Measurements from ENCODE around the gene ACP6.

Gene ACP6

DNA sequence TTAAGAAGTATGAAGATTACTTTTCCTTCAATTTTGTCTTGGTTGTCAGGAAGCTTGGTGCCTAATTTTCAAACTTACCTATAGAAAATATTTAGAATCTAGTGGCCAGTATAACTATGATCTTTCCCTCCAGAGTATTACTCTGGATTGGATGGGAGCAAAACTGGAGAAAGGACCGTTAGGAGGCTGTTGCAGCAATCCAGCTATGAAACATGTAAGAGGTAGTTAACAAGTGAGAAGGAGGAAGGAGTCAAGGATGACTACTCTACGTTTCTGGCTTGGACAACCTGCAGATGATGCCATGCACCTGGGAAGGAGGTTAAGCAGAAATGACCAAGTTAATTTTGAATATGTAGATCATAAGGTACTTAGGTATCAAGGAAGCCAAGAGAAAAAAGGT lies 3.5 kb upstream of the ACP6 start:
- Histone ChIP-seq H3K4me3 (no peak overlapping the region), H3K36me3 (replicated peaks) (no peaks in the 10 kb centered on the region), H3K27me3 (ENCODE audit: low read depth) (no peaks in the 10 kb centered on the region), H3K4me1 (peaks cover 2% of the 10 kb centered on the region), H3K9me3 (peaks cover 4% of the 10 kb centered on the region; the same call in 1 of the 2 replicates)
- no peak for DNase-seq (ENCODE audit: low spot score in 2 of 2)
- in situ Hi-C loops (cut with MboI; ENCODE audit: low sequenced_read_pairs) = no loop called here

DNA sequence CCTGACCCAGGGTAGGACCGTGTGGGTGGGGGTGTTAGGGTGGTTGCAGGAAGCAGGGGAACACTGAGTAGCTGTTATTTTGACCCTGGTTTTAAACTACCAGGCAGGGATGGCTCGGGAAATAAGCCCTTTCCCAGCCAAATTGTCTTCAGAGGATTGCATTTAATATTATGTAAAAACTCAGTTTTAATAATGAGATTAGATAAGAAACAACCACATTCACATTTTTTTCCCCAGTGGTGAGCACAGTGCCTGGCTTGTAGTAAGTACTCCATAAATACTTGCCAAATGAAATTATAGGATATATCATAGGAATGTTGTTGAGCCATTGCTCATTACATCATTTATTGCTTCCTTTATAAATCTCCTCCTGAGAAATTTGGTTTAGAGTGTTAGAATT lies 3.1 kb upstream of the ACP6 start:
- peaks cover 3% of the 10 kb centered on the region; the same call in 1 of the 2 replicates for H3K9me3 ChIP-seq
- no peaks in the 10 kb centered on the region for H3K36me3 ChIP-seq (replicated peaks)
- peaks cover 6% of the 10 kb centered on the region for H3K4me1 ChIP-seq
- no peaks in the 10 kb centered on the region for H3K27me3 ChIP-seq (ENCODE audit: low read depth)
- no peak for DNase-seq (ENCODE audit: low spot score in 2 of 2)
- no peak overlapping the region for H3K4me3 ChIP-seq
- in situ Hi-C loops (cut with MboI; ENCODE audit: low sequenced_read_pairs) = no loop called here

DNA sequence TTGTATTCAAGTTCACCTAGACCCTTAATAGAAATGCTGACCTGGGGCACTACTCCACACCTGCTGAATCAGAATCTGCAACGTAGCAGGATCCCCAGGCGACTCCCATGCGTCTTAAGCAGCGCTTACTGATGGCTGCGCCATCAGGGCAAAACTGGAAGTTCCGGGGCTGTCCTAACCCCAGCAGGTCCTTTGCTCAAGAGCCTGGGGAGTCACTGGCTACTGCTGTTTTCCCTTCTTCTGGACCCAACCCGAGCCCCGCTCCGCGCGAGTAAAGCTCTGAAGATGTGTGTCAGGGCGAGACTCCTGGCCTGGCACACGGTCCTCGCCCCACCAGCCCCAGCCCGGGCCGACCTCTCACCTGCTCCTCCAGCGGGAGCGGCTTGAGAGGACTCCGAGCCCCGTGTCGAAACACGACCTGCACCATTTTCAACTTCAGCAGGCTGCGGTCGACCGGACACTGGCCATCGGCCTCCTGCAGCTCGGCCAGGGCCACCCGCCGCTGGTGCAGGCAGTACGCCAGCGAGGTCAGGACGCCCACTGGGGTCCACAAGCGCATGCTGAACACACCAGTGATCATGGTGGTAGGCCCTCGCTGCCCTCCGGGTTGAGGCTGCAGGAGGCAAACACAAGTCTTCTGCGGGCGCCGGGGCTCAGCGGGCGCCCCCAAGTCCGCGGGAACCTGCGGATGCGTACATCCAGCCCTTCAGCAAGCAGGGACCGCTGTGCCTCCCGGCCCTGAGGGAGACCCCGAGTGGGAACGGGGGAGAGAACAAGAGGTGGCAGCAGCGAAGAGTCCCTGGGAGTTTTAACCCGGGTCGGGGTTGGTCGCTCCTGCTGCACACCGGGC lies 630 bp downstream of the ACP6 start:
- Histone ChIP-seq H3K9me3 (no peaks in the 10 kb centered on the region), H3K27me3 (ENCODE audit: low read depth) (no peaks in the 10 kb centered on the region), H3K36me3 (replicated peaks) (no peaks in the 10 kb centered on the region), H3K4me1 (peaks cover 7% of the 10 kb centered on the region), H3K4me3 (peak overlapping the region; percentile 48)
- DNase-seq (ENCODE audit: low spot score in 2 of 2) = peak; percentile 25 to 64
- in situ Hi-C loops (cut with MboI; ENCODE audit: low sequenced_read_pairs) = no loop called here

DNA sequence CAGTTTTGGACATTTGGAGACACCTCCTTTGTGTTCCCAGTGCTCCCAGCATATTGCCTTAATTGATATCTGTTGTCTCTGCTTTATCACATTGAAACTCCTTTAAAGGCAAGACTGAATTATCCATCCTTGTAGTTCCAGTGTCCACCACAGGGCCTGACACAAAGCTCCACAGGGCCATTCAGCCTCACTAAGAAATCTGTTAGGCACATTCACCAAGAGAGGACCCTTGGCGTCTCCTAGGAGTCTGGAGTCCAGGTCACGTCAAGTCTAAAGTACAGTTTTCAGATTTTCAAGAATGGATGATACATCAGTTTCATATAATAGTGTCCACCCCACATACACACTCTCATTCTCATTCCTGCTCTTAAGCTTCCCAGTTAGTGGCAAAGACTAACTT lies 4.8 kb downstream of the ACP6 start:
- peaks cover 8% of the 10 kb centered on the region; the same call in 1 of the 2 replicates for H3K9me3 ChIP-seq
- in situ Hi-C loops (cut with MboI; ENCODE audit: low sequenced_read_pairs) = no loop called here
- no peaks in the 10 kb centered on the region for H3K27me3 ChIP-seq (ENCODE audit: low read depth)
- H3K4me3 ChIP-seq = no peak overlapping the region
- no peaks in the 10 kb centered on the region for H3K36me3 ChIP-seq (replicated peaks)
- peaks cover 7% of the 10 kb centered on the region for H3K4me1 ChIP-seq
- peak in 1 of 2 experiments; percentile 12 for DNase-seq (ENCODE audit: low spot score in 2 of 2)

DNA sequence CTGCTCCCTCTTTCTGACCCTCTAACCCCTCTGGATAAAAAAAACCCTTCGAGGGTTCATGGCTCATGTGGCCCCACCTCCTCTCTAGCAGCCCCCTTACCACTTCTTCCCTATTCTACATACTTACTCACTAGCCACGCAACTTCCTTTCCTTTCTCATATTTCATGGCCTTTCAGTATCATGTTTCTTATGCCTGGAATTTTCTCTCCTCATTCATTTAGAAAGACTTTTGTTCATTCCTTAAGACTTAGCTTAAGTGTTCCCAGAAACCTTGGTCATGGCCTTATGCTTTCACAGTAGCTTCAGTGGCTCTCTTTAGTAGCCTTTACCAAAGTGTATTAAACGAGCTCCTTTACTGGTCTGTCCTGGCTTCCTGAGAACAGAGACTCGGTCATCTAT lies 6.1 kb downstream of the ACP6 start:
- in situ Hi-C loops (cut with MboI; ENCODE audit: low sequenced_read_pairs) = no loop called here

DNA sequence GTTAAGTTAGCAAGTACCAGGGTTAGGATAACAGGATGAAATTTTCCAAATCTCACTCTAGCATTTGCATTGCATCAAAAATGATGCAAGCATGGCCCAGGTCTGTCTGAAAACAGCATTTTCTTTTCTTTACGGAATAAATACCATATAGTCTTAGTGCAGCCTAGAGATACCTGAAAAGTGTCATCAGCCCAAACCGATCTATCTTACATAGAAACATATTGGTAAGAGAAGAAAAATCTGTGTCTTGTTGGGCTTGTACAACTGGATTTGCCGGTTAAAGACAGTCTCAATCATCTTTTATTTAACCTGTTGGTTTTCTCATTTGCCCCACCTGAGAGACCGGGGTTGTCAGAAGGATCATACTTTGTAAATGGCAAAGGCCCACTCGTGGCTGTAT lies 15.8 kb downstream of the ACP6 start:
- H3K4me1 ChIP-seq = no peaks in the 10 kb centered on the region
- H3K27me3 ChIP-seq (ENCODE audit: low read depth) = no peaks in the 10 kb centered on the region
- no peak overlapping the region for H3K4me3 ChIP-seq
- no peaks in the 10 kb centered on the region for H3K9me3 ChIP-seq
- in situ Hi-C loops (cut with MboI; ENCODE audit: low sequenced_read_pairs) = no loop called here
- no peak for DNase-seq (ENCODE audit: low spot score in 2 of 2)
- peaks cover 36% of the 10 kb centered on the region for H3K36me3 ChIP-seq (replicated peaks)

More for the DNA sequence above, 6.1 kb downstream of the ACP6 start:
- Histone ChIP-seq H3K4me3 (no peak overlapping the region), H3K27me3 (ENCODE audit: low read depth) (no peaks in the 10 kb centered on the region), H3K36me3 (replicated peaks) (no peaks in the 10 kb centered on the region), H3K9me3 (peaks cover 8% of the 10 kb centered on the region; the same call in 1 of the 2 replicates), H3K4me1 (peaks cover 7% of the 10 kb centered on the region)
- no peak for DNase-seq (ENCODE audit: low spot score in 2 of 2)

DNA sequence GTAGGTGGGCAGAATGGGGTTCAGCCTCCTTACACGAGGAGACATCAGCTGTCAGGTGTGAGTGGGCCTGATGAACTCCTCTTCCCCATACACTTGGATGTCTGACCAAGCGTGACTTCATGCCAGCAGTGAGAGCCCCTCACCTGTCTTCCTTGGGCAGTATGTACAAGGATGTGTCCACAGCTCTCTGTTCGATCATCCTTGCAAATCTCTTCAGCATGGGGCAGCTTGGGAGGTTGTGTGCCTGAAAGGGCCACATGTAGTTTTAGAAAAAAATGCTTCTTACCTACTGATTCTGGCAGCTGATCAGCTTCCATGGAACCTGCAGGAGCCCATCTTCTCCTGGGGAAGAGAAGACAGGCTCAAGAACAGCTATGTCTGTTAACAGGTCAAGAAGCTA lies 18.0 kb downstream of the ACP6 start:
- H3K9me3 ChIP-seq = no peaks in the 10 kb centered on the region
- peaks cover 35% of the 10 kb centered on the region for H3K36me3 ChIP-seq (replicated peaks)
- H3K4me3 ChIP-seq = no peak overlapping the region
- DNase-seq (ENCODE audit: low spot score in 2 of 2) = no peak
- no peaks in the 10 kb centered on the region for H3K4me1 ChIP-seq
- in situ Hi-C loops (cut with MboI; ENCODE audit: low sequenced_read_pairs) = no loop called here
- H3K27me3 ChIP-seq (ENCODE audit: low read depth) = no peaks in the 10 kb centered on the region

DNA sequence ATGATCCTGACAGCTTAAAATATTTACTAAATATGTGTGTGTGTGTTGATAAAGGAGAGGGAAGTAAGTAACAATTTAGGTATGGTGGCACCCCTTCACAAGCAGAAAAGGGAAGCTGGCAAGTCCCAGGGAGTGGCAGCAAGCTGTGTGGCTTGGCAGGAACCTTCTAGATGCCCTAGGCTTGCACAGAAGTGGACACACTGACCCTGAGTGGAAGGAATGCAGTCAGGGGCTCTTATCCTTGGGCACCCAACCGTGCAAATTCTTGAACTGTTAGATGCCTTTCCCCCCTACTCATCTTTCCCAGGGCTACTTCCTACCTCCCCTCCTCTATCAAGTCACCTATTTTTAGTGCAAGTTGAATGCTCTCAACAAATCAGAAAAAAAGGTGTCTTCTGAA lies 18.9 kb downstream of the ACP6 start:
- Histone ChIP-seq H3K9me3 (no peaks in the 10 kb centered on the region), H3K36me3 (replicated peaks) (peaks cover 35% of the 10 kb centered on the region), H3K27me3 (ENCODE audit: low read depth) (no peaks in the 10 kb centered on the region), H3K4me1 (no peaks in the 10 kb centered on the region), H3K4me3 (no peak overlapping the region)
- in situ Hi-C loops (cut with MboI; ENCODE audit: low sequenced_read_pairs) = no loop called here
- DNase-seq (ENCODE audit: low spot score in 2 of 2) = no peak

DNA sequence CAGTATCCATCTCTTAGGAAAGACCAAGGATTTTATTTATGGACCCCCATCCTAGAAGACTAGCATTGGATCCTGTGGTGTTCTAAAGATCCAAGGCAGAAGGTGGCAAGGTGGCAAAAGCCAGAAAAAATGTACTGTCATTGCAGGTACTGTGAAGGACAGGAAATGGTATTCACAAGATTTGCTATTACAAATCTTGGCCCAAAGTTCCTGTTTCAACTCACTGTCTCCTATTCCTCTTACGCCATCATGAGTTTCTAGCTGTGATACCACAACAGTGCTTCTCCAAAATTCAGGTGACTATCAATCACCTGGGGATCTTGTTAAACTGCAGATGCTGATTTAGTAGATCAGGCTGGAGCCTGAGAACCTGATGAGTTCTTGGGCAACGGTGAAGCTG lies 21.4 kb downstream of the ACP6 start:
- peaks cover 22% of the 10 kb centered on the region for H3K36me3 ChIP-seq (replicated peaks)
- in situ Hi-C loops (cut with MboI; ENCODE audit: low sequenced_read_pairs) = no loop called here
- H3K27me3 ChIP-seq (ENCODE audit: low read depth) = no peaks in the 10 kb centered on the region

DNA sequence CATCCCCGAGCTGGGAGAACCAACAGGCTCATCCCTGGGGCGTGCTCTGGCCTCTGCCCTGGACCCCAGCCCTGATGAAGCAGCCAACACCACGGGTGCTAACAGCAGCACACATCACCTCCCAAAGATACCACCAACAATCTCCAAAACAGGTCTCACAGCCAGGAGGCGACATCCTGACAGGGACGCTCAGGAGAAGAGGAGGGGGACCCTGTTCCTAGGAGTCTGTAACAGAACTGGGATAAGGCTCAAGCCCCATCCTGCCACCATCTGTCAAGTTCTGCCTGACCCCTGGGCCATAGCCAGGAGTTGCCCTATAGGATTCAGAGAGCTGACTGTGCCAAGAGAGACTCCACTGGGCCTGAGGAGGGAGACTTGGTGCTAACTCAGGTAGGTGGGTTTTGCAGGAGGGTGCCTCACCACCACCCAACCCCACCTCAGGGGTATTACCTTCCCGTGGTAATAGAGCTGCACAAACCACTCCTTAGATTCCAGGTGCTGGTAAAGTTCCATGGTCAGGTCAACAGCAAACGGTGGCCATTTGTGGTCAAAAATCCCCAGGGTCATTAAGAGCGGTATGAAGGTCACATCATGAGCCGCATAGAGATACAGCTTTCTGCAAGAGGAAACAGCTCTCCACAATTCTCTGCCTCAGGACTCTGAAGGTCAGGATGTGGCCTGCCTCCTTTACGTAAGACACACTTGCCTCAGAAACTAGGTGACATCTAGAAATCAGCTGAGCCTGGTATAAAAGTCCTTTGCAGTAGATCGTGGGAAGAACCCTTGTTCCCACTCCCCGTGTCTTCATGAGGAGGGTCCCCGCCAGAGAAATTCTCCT lies 22.3 kb downstream of the ACP6 start:
- no peak for DNase-seq (ENCODE audit: low spot score in 2 of 2)
- Histone ChIP-seq H3K9me3 (no peaks in the 10 kb centered on the region), H3K4me3 (no peak overlapping the region), H3K4me1 (no peaks in the 10 kb centered on the region), H3K27me3 (ENCODE audit: low read depth) (no peaks in the 10 kb centered on the region), H3K36me3 (replicated peaks) (peaks cover 24% of the 10 kb centered on the region)
- in situ Hi-C loops (cut with MboI; ENCODE audit: low sequenced_read_pairs) = no loop called here

More for the DNA sequence above, 21.4 kb downstream of the ACP6 start:
- H3K9me3 ChIP-seq = no peaks in the 10 kb centered on the region
- H3K4me3 ChIP-seq = no peak overlapping the region
- no peaks in the 10 kb centered on the region for H3K4me1 ChIP-seq
- DNase-seq (ENCODE audit: low spot score in 2 of 2) = no peak

DNA sequence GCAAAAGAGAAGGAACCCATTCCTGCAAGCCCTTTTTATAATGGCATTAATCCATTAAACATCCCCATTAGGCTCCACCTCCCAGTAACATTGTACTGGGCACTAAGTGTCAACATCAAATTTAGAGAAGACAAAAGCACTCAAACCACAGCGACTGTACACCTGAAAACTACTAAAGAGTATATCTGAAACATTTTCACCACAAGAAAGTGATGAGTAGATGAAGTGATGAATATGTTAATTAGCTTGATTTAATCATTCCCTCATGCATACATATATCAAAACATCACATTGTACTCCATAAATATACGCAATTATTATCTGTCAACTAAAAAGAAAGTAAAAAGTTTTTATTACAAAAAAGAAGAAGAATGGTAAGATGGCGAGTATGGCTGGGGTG lies 26.4 kb downstream of the ACP6 start:
- in situ Hi-C loops (cut with MboI; ENCODE audit: low sequenced_read_pairs) = loop anchor here (5.0 kb wide), 1 partner anchor 248 kb away; no protein-coding TSS in a partner anchor
- no peak for DNase-seq (ENCODE audit: low spot score in 2 of 2)
- no peaks in the 10 kb centered on the region for H3K9me3 ChIP-seq
- H3K4me3 ChIP-seq = no peak overlapping the region
- peaks cover 8% of the 10 kb centered on the region; the same call in 1 of the 2 replicates for H3K36me3 ChIP-seq (replicated peaks)
- no peaks in the 10 kb centered on the region for H3K4me1 ChIP-seq
- no peaks in the 10 kb centered on the region for H3K27me3 ChIP-seq (ENCODE audit: low read depth)

DNA sequence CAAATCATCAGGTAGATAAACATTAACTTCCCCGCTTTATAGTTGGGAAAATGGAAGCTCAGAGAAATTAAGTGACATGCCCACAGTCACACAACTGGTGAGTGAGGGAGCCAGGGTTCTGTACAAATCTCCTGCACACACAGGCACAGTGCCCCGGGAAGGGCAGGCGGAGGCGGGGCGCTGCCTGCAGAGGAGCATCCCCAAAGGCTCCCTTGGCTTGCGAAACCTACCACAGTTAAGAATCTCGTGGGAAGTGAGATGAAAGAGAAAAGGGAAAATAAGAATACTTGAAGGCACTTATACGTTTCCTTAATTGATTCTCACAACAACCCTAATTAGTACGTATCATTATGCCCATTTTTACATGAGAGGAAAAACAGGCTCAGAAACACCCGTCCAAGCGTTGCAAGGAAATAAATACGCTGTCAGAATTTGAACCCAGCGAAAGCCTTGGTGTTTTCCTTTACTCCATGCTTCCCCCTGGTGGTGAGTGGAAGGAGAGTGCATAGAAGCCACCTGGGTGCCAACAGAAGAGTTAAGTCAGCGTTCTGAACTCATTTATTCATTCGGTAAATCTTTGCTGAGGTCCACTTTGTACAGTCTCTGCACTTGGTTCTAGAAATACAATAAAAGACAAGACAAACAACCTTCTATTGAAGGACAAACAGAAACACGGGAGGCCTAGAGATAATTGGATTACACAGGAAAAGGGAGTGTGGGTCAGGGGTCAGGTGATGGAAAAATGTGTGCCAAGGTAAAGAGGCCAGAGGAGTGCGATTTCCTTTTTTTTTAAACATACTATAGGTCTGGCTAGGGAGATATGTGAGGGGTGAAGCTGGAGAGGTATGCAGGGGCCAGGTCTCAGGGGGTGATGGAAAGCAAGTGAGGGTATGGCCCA lies 28.4 kb downstream of the ACP6 start:
- Histone ChIP-seq H3K27me3 (ENCODE audit: low read depth) (no peaks in the 10 kb centered on the region), H3K4me3 (no peak overlapping the region), H3K36me3 (replicated peaks) (peaks cover 4% of the 10 kb centered on the region; the same call in 1 of the 2 replicates), H3K9me3 (no peaks in the 10 kb centered on the region), H3K4me1 (no peaks in the 10 kb centered on the region)
- peak; percentile 45 to 77 for DNase-seq (ENCODE audit: low spot score in 2 of 2)
- in situ Hi-C loops (cut with MboI; ENCODE audit: low sequenced_read_pairs) = loop anchor here (5.0 kb wide), 1 partner anchor 250 kb away; no protein-coding TSS in a partner anchor

DNA sequence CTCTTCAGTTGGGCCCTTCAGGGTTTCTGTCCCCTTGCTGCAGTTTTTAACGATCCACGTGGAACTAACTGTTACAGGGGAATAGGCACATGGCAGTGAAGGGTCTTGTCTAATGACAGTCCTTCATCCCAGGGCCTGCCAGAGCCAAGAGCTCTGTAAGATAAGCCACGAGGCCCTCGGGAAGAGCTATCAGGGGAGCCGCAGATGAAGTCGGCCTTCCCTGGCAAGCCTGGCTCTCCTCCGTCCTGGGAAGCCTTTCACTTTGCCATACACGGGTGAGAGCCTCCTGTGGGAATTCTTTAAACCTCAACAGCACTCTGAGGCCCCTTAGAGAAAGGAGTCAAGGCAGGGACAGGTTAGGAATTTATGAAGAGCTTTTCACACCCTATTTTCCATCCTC lies 29.0 kb downstream of the ACP6 start:
- H3K36me3 ChIP-seq (replicated peaks) = peaks cover 4% of the 10 kb centered on the region; the same call in 1 of the 2 replicates
- H3K27me3 ChIP-seq (ENCODE audit: low read depth) = no peaks in the 10 kb centered on the region
- H3K4me3 ChIP-seq = no peak overlapping the region
- in situ Hi-C loops (cut with MboI; ENCODE audit: low sequenced_read_pairs) = loop anchor here (5.0 kb wide), 1 partner anchor 251 kb away; no protein-coding TSS in a partner anchor
- H3K4me1 ChIP-seq = no peaks in the 10 kb centered on the region
- no peak for DNase-seq (ENCODE audit: low spot score in 2 of 2)
- H3K9me3 ChIP-seq = no peaks in the 10 kb centered on the region

All from HAP-1 (cell line).